Astrocyte (in vitro differentiated cells and primary cell): ENCODE measurements around the gene USP32.

ENCODE experiments used
- CTCF ChIP-seq: IDR thresholded peaks from 2 replicates; pipeline ENCODE4 v1.5.1; 2011; ENCODE audit warnings: low read depth, mild to moderate bottlenecking, inconsistent platforms, low read length, moderate library complexity; ENCODE audit not compliant: insufficient read depth
- EZH2 ChIP-seq: IDR thresholded peaks from 2 replicates; pipeline ENCODE4 v1.6.1; 2012; ENCODE audit warnings: mild to moderate bottlenecking, low read length, inconsistent platforms; ENCODE audit not compliant: insufficient read depth

GRCh38 chr17:60362329-60362728 lies 29.6 kb downstream of the USP32 start:
- TF ChIP-seq CTCF (no peak), EZH2 (no peak)
